ENCODE measurements around the gene XXYLT1.

- TF ChIP-seq CTCF (IDR thresholded peaks at IDR 0.05; ENCODE audit: low read length) = no peak
- no peak for TF ChIP-seq EZH2 (IDR thresholded peaks at IDR 0.05; ENCODE audit: borderline replicate concordance, low read length)
Measured at GRCh38 chr3:195040094-195040493, 230.9 kb downstream of the XXYLT1 start.
